Lower leg skin (tissue), 4 donors: Measurements from ENCODE around the gene DCLK2. TPM values are rescaled to one million over a fixed set of nuclear protein-coding genes. Genes with fewer than 3 reads are reported as not detected.
A peak's percentile ranks its signal among the peaks of the same experiment; 100 is the strongest.

ENCODE experiments used
- DNase-seq, 2 donors: peaks; one replicate each; pipeline ENCODE4 v3.0.0-alpha.2; 2019; ENCODE audit warnings: low spot score in 2 of 2
- H3K4me3 ChIP-seq: fragments of 200-600 bp; sonication (generic); 2 replicates; pipeline ENCODE4 v1.5.1; 2017; ENCODE audit warnings: mild to moderate bottlenecking, low read depth; ENCODE audit not compliant: poor library complexity, severe bottlenecking
- POLR2A ChIP-seq, 2 donors: fragments of 450-650 bp; IDR thresholded peaks; one replicate each; pipeline ENCODE4 v1.6.1; 2016 to 2017; ENCODE audit warnings: antibody characterized with exemption in 2 of 2, mild to moderate bottlenecking in 1 of 2, moderate library complexity in 1 of 2
- WGBS, 2 donors: methylation state at CpG; one replicate each; pipeline ENCODE4 v1.1.5; 2018; 5-methylcytosine and 5-hydroxymethylcytosine counted together
- intact Hi-C: fragments of 100-400 bp; cut with DNase I; formaldehyde crosslinking; loops from one replicate; pipeline ENCODE4 v1.15.0; 2023; ENCODE audit warnings: low total_unique reads
- total RNA-seq, 4 donors: library from RNA; depleted of rRNA; stranded (reverse); fragments of >200 nt; gene quantifications; one replicate each; pipeline ENCODE4 v1.1.0, GENCODE V29; 2016
- TF ChIP-seq, protein P1 (sequence below), 3 donors: fragments of 450-650 bp; IDR thresholded peaks; one replicate each; pipeline ENCODE4 v1.5.1; 2016; ENCODE audit warnings: antibody characterized with exemption in 3 of 3, mild to moderate bottlenecking in 3 of 3, moderate library complexity in 2 of 3

DCLK2 gene
- total RNA-seq, 4 donors from 2014 or later: 0.59 to 2.3 (median 1.5) TPM

DNA sequence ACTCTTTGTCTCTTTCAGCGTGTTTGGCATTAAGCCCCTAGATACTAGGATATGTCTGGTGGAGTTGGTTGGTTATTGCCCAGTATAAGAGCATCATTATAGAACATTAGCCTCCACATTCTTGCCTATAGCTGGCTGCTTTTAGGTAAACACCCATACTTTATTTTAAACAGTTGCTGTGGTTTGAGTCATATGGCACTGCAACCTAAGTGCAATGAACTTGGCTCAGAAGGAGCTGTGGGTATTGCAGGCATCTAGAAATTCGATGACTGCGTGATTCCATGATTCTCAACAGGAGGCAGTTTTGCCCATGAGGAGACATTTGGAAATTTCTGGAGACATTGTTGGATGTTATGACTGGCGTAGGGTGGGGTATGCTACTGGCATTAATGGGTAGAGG is 49.5 kb downstream of the DCLK2 start:
- no peak for TF ChIP-seq POLR2A (IDR thresholded peaks at IDR 0.05)
- TF ChIP-seq, protein P1, sequence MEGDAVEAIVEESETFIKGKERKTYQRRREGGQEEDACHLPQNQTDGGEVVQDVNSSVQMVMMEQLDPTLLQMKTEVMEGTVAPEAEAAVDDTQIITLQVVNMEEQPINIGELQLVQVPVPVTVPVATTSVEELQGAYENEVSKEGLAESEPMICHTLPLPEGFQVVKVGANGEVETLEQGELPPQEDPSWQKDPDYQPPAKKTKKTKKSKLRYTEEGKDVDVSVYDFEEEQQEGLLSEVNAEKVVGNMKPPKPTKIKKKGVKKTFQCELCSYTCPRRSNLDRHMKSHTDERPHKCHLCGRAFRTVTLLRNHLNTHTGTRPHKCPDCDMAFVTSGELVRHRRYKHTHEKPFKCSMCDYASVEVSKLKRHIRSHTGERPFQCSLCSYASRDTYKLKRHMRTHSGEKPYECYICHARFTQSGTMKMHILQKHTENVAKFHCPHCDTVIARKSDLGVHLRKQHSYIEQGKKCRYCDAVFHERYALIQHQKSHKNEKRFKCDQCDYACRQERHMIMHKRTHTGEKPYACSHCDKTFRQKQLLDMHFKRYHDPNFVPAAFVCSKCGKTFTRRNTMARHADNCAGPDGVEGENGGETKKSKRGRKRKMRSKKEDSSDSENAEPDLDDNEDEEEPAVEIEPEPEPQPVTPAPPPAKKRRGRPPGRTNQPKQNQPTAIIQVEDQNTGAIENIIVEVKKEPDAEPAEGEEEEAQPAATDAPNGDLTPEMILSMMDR (IDR thresholded peaks at IDR 0.05): no peak
- 94 to 97% methylated on average over 4 of the region's 4 CpGs for WGBS, 2 donors
- intact Hi-C loops: no loop called here
- no peak overlapping the region for H3K4me3 ChIP-seq
- DNase-seq: no peak

DNA sequence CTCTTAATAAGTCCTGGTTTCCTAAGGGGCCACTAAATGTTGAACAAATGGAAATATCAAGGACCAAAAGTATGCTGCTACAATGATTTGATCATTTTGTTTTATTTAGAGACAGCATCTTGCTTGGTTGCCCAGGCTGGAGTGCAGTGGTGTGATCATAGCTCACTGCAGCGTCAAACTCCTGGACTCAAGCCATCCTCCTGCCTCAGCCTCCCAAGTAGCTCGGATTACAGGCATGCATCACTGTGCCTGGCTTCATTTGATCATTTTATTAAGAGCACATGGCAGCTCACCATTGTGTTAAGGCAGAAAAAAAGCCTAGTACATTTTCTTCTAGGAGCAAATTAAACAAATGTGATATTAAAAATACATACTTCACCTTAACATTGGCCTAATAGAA is 52.7 kb downstream of the DCLK2 start:
- no peak overlapping the region for H3K4me3 ChIP-seq
- TF ChIP-seq, protein P1 (IDR thresholded peaks at IDR 0.05): no peak
- no peak for TF ChIP-seq POLR2A (IDR thresholded peaks at IDR 0.05)
- intact Hi-C loops: no loop called here
- WGBS, 2 donors: 30 to 44% methylated on average over 2 of the region's 2 CpGs
- DNase-seq: peak in 1 of 2 donors; percentile 27

DNA sequence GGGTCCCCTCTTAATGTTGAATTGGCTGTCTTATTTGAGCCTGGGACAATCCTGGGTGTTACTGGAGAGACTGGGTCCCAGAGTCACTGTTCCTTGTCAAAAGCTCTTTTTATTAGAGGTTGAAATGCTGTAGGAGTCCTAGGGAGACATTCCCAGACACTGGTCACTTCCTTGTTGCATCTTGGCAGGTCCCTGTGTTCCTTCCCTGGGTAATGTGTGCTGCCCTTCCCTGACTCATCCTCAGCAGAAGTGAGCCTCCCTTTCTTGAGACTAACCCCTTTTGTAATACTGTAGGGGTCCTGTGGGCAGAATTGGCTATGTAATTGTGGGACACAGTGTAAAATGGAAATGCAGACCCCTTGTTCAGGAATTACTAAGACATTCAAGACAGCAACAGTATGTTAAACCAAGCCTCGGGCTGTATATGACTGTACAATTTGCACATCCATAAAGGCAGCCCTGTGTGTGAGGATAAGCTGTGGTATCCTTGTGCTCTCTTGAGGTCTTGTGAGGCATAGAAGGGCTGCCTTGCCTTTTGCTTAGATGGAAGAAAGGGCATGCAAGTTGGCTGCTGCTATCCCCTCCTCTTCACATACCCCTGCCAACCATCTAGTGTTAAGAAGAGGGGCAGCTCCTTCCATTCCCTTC is 53.5 kb downstream of the DCLK2 start:
- WGBS, 2 donors: 77 to 100% methylated on average over 1 of the region's 1 CpG
- no peak overlapping the region for H3K4me3 ChIP-seq
- intact Hi-C loops: no loop called here
- TF ChIP-seq POLR2A (IDR thresholded peaks at IDR 0.05): no peak
- TF ChIP-seq, protein P1 (IDR thresholded peaks at IDR 0.05): no peak
- DNase-seq: no peak

DNA sequence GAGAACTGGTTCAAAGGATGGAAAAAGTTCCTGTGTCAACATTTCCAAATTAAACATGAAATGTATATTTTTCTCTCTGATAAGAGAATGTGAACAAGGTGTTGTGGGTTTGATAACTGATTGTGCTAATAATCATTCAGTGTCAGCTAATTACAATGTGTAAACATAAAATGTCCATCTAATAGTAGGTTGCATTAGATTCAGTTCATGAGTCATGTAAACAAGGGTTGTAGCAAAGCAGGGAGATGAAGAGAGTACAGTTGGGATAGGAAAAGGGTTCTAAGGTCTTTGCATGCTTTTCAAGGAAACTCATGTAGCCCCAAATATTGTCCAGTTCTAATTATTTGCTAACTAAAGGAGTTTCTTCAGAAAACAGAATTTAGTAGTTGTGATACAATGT is 55.4 kb downstream of the DCLK2 start:
- DNase-seq: no peak
- intact Hi-C loops: no loop called here
- TF ChIP-seq POLR2A (IDR thresholded peaks at IDR 0.05): no peak
- TF ChIP-seq, protein P1 (IDR thresholded peaks at IDR 0.05): no peak
- H3K4me3 ChIP-seq: no peak overlapping the region

DNA sequence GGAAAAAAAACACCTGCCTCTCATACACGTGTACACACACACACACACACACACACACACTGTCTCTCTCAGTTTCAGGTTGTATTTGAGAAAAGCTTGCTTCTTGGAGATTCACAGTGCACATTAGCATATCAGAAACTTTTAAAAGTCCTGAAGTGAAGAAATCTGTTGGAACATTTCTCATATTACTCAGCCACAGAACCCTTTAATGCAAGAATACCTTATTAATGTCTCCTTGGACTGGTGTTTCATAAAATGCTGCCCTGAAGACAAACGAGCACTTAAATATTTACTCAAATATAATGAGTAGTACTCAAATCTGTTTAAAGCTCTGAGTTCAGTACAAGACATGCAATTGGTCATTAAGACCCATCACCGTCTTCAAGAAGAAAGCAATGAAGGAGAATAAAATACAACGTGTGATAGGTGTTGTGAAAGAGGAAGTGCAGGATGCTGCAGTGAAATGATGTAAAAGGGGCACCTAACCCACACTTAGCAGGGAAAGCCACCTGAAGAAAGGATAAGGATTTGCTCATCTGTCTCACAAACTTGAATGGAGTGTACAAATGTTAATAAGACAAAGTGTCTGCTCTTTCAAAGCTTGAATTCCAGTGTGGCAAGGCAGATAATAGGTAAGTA is 57.0 kb downstream of the DCLK2 start:
- DNase-seq: no peak
- 52 to 68% methylated on average over 4 of the region's 4 CpGs for WGBS, 2 donors
- intact Hi-C loops: no loop called here
- H3K4me3 ChIP-seq: no peak overlapping the region
- TF ChIP-seq POLR2A (IDR thresholded peaks at IDR 0.05): no peak
- TF ChIP-seq, protein P1 (IDR thresholded peaks at IDR 0.05): no peak
